Measurements from ENCODE around the gene LTA4H. TPM values are rescaled to one million over a fixed set of nuclear protein-coding genes. Genes with fewer than 3 reads are reported as not detected.

LTA4H gene
- total RNA-seq, 1 donor from 2014 or later, result 117 TPM

- no peak overlapping the region for H3K4me3 Mint-ChIP-seq
Measured at GRCh38 chr12:96054244-96054610, 18.8 kb upstream of the LTA4H start.

DNA sequence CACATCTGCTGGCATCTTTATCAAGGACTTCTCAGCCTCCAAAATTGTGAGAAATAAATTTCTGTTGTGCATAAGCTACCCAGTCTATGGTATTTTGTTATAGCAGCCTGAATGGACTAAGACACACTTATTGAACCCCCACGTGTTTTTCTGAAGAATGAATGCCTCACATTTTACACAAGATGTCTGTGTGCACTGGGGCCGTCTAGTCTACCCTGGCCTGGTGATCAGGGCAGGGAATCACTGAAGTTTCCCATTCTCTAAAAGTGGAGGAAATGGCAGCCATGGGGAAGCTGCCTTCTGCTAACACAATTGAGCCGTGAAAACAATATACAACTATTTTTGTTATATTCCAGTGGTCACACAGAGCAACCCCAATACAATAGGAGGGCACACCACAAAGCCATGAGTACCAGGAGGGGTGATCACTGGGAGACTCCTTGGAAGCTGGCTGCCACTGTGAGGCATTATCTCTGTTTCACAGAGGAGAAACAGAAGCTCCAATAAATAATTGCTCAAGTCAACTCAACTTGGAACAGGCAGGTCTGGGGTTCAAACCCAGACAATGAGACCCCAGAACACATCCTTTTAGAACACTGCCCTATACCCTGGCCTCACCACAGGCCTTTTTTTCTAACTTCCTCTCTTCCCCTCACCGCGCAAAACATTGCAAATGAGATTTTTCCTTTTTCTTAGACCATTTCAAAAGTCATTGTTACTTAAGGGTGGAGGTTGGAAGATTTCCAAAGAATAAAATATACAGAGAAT, 18.3 kb upstream of the LTA4H start:
- Mint-ChIP-seq H3K4me1 (ENCODE audit: unreplicated experiment) (no peaks in the 10 kb centered on the region), H3K9me3 (no peaks in the 10 kb centered on the region), H3K27ac (no peak overlapping the region), H3K4me3 (no peak overlapping the region), H3K36me3 (no peaks in the 10 kb centered on the region), H3K27me3 (no peaks in the 10 kb centered on the region)
- no peak for DNase-seq (ENCODE audit: extremely low spot score, unreplicated experiment)
- TF ChIP-seq, protein P1, sequence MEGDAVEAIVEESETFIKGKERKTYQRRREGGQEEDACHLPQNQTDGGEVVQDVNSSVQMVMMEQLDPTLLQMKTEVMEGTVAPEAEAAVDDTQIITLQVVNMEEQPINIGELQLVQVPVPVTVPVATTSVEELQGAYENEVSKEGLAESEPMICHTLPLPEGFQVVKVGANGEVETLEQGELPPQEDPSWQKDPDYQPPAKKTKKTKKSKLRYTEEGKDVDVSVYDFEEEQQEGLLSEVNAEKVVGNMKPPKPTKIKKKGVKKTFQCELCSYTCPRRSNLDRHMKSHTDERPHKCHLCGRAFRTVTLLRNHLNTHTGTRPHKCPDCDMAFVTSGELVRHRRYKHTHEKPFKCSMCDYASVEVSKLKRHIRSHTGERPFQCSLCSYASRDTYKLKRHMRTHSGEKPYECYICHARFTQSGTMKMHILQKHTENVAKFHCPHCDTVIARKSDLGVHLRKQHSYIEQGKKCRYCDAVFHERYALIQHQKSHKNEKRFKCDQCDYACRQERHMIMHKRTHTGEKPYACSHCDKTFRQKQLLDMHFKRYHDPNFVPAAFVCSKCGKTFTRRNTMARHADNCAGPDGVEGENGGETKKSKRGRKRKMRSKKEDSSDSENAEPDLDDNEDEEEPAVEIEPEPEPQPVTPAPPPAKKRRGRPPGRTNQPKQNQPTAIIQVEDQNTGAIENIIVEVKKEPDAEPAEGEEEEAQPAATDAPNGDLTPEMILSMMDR (conservative IDR thresholded peaks at IDR 0.05), result no peak

More at GRCh38 chr12:96054244-96054610, 18.8 kb upstream of the LTA4H start:
- TF ChIP-seq, protein P1 (conservative IDR thresholded peaks at IDR 0.05), result no peak
- Mint-ChIP-seq H3K27ac (no peak overlapping the region), H3K36me3 (no peaks in the 10 kb centered on the region), H3K27me3 (no peaks in the 10 kb centered on the region), H3K4me1 (ENCODE audit: unreplicated experiment) (no peaks in the 10 kb centered on the region), H3K9me3 (no peaks in the 10 kb centered on the region)
- no peak for DNase-seq (ENCODE audit: extremely low spot score, unreplicated experiment)

DNA sequence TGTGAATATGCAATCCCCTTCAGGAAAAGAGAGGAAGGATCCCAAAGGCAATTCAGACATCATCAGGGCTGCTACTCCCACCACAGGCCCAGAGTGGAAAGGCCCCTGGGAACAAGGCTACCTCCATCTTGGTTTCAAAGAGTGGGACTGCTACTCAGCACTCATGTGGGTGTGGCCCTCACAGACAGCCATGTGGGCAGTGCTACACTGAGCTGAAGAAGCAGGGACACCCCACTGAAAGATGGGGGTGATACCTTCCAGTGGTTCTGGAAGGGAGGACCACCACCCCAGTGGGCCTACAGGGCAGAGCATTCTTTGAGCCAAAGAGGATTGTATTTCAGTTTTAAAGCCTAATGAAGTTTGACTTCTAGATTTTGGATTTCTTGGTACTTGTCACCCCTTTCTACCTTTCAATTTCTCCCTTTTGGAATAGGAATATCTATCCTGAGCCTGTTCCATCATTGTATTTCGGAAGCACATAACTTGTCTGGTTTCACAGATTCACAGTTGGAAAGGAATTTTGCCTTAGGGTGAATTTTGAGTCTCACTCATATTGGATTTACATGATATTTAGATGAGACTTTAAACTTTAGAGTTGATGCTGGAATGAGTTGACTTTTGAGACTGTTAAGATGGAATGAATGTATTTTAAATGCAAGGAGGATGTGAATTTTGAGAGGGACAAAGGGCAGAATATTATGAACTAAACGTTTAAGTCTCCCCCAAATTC, 16.5 kb upstream of the LTA4H start:
- no peak for DNase-seq (ENCODE audit: extremely low spot score, unreplicated experiment)
- Mint-ChIP-seq H3K36me3 (no peaks in the 10 kb centered on the region), H3K4me3 (no peak overlapping the region), H3K9me3 (no peaks in the 10 kb centered on the region), H3K4me1 (ENCODE audit: unreplicated experiment) (peaks cover 13% of the 10 kb centered on the region), H3K27me3 (no peaks in the 10 kb centered on the region), H3K27ac (no peak overlapping the region)
- TF ChIP-seq, protein P1 (conservative IDR thresholded peaks at IDR 0.05), result no peak

- H3K9me3 Mint-ChIP-seq, result no peaks in the 10 kb centered on the region
- no peaks in the 10 kb centered on the region for H3K27me3 Mint-ChIP-seq
- no peaks in the 10 kb centered on the region for H3K36me3 Mint-ChIP-seq
- TF ChIP-seq, protein P1 (conservative IDR thresholded peaks at IDR 0.05), result no peak
- H3K27ac Mint-ChIP-seq, result no peak overlapping the region
- H3K4me1 Mint-ChIP-seq (ENCODE audit: unreplicated experiment), result peaks cover 20% of the 10 kb centered on the region
- DNase-seq (ENCODE audit: extremely low spot score, unreplicated experiment), result no peak
- H3K4me3 Mint-ChIP-seq, result no peak overlapping the region
Measured at GRCh38 chr12:96050139-96050538, 14.8 kb upstream of the LTA4H start.

DNA sequence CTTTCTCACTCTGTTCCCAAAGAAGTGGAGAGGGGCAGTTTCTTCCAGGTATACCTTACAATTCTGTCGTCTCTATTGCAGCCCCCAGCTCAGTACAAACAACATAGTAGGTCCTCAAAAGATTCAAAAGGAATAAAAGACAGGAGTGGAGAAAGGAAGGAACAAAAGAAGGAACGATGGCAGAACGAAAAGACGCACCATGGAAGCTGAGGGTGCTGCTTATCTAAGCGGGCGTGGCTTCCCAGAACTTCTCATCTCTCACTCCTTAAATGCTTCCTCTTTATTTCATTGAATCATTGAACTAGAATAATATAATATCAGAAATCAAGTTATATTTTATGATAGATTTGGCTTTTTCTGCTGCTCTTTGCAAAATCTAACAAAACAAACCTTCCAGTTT, 13.7 kb upstream of the LTA4H start:
- Mint-ChIP-seq H3K27me3 (peaks cover 3% of the 10 kb centered on the region), H3K9me3 (no peaks in the 10 kb centered on the region), H3K27ac (no peak overlapping the region), H3K4me3 (no peak overlapping the region), H3K36me3 (no peaks in the 10 kb centered on the region), H3K4me1 (ENCODE audit: unreplicated experiment) (peaks cover 20% of the 10 kb centered on the region)
- TF ChIP-seq, protein P1 (conservative IDR thresholded peaks at IDR 0.05), result no peak
- no peak for DNase-seq (ENCODE audit: extremely low spot score, unreplicated experiment)
